DOHH2 (cell line): ENCODE measurements around the gene ANKRD6.

Experiments
- H3F3A ChIP-seq: fragments of 200-600 bp; sonication (generic), shearing (Covaris generic); 2 replicates; pipeline ENCODE4 v1.6.0; 2016; ENCODE audit warnings: antibody characterized with exemption, mild to moderate bottlenecking; ENCODE audit not compliant: control insufficient read depth, insufficient read depth
- H3K27ac ChIP-seq: fragments of 200-600 bp; sonication (generic); 2 replicates; pipeline ENCODE4 v1.5.1; 2014; ENCODE audit warnings: low read depth, mild to moderate bottlenecking, low read length, moderate library complexity
- H3K27me3 ChIP-seq: fragments of 200-600 bp; sonication (generic); 2 replicates; pipeline ENCODE4 v1.6.1; 2014; ENCODE audit warnings: mild to moderate bottlenecking, low read length, mixed read lengths; ENCODE audit not compliant: control insufficient read depth
- H3K36me3 ChIP-seq: fragments of 200-600 bp; sonication (generic); 2 replicates; pipeline ENCODE4 v1.6.1; 2014; ENCODE audit warnings: mild to moderate bottlenecking, low read length, moderate library complexity, mixed read lengths; ENCODE audit not compliant: control insufficient read depth
- H3K4me1 ChIP-seq: fragments of 200-600 bp; sonication (generic); 2 replicates; pipeline ENCODE4 v1.6.1; 2014; ENCODE audit warnings: mild to moderate bottlenecking, low read length, mixed read lengths; ENCODE audit not compliant: control insufficient read depth
- H3K4me2 ChIP-seq: fragments of 200-600 bp; sonication (generic); 2 replicates; pipeline ENCODE4 v1.6.0; 2014; ENCODE audit warnings: mild to moderate bottlenecking, low read length, moderate library complexity
- H3K4me3 ChIP-seq: fragments of 200-600 bp; sonication (generic); 2 replicates; pipeline ENCODE4 v1.5.1; 2014; ENCODE audit warnings: mild to moderate bottlenecking, low read length, mixed read lengths
- H3K79me2 ChIP-seq: fragments of 200-600 bp; sonication (generic); 2 replicates; pipeline ENCODE4 v1.6.1; 2014; ENCODE audit warnings: mild to moderate bottlenecking, low read length, mixed read lengths; ENCODE audit not compliant: control insufficient read depth
- H3K9me2 ChIP-seq: fragments of 200-600 bp; sonication (generic); replicated peaks from 2 replicates; pipeline ENCODE4 v1.6.1; 2014; ENCODE audit warnings: mild to moderate bottlenecking, low read length, mixed read lengths; ENCODE audit not compliant: control insufficient read depth
- H3K9me3 ChIP-seq: fragments of 200-600 bp; sonication (generic); 2 replicates; pipeline ENCODE4 v1.6.1; 2014; ENCODE audit warnings: antibody characterized with exemption, low read length, mixed read lengths; ENCODE audit not compliant: control insufficient read depth, insufficient read depth
- H4K20me1 ChIP-seq: fragments of 200-600 bp; sonication (generic); 2 replicates; pipeline ENCODE4 v1.6.0; 2014; ENCODE audit warnings: low read depth, mild to moderate bottlenecking, antibody characterized with exemption, low read length, moderate library complexity; ENCODE audit not compliant: control insufficient read depth, insufficient read depth
- EZH2phosphoT487 ChIP-seq: fragments of 200-600 bp; sonication (generic); IDR thresholded peaks from 2 replicates; pipeline ENCODE4 v1.6.1; 2017; ENCODE audit warnings: borderline replicate concordance, mild to moderate bottlenecking, antibody characterized with exemption, low read length, moderate library complexity, mixed read lengths
- TF ChIP-seq, protein P1 (sequence below): fragments of 200-600 bp; sonication (generic); IDR thresholded peaks from one replicate; pipeline ENCODE4 v1.5.1; 2014; ENCODE audit warnings: antibody characterized with exemption, mild to moderate bottlenecking, low read depth, low read length; ENCODE audit not compliant: poor library complexity, severe bottlenecking

ANKRD6 gene

GRCh38 chr6:89596056-89596455, 163.1 kb downstream of the ANKRD6 start:
- H3K4me1 ChIP-seq, result peaks cover 10% of the 10 kb centered on the region
- H3K36me3 ChIP-seq, result no peaks in the 10 kb centered on the region
- no peak overlapping the region for H3K4me2 ChIP-seq
- no peak overlapping the region for H3K27ac ChIP-seq
- no peaks in the 10 kb centered on the region for H3K9me3 ChIP-seq
- H3K79me2 ChIP-seq, result no peaks in the 10 kb centered on the region
- TF ChIP-seq, protein P1, sequence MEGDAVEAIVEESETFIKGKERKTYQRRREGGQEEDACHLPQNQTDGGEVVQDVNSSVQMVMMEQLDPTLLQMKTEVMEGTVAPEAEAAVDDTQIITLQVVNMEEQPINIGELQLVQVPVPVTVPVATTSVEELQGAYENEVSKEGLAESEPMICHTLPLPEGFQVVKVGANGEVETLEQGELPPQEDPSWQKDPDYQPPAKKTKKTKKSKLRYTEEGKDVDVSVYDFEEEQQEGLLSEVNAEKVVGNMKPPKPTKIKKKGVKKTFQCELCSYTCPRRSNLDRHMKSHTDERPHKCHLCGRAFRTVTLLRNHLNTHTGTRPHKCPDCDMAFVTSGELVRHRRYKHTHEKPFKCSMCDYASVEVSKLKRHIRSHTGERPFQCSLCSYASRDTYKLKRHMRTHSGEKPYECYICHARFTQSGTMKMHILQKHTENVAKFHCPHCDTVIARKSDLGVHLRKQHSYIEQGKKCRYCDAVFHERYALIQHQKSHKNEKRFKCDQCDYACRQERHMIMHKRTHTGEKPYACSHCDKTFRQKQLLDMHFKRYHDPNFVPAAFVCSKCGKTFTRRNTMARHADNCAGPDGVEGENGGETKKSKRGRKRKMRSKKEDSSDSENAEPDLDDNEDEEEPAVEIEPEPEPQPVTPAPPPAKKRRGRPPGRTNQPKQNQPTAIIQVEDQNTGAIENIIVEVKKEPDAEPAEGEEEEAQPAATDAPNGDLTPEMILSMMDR, result no peak
- no peak for TF ChIP-seq EZH2phosphoT487
- H3K9me2 ChIP-seq, result no peaks in the 10 kb centered on the region
- H3F3A ChIP-seq, result no peaks in the 10 kb centered on the region
- H3K4me3 ChIP-seq, result no peak overlapping the region
- no peaks in the 10 kb centered on the region for H4K20me1 ChIP-seq
- no peaks in the 10 kb centered on the region for H3K27me3 ChIP-seq

DNA sequence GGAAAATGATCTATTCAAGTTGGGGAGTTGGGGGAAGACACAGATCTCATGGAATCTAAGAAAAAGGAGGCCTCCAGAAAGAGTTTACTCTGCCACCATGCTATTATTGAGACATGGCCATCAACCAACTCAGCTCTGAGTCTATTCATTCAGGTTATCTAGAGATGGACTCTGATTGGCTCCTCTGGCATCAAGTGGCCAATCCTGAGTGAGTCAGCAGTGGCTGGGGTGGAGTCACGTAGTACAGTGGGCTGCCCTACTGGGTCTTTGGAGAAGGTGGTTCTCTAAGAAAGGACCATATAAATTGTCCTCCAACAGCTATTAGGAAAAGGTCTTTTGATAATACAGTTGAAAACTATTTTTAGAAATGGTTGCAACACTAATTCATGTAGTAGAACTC, 163.5 kb downstream of the ANKRD6 start:
- Histone ChIP-seq H3K27me3 (no peaks in the 10 kb centered on the region), H3K4me3 (no peak overlapping the region), H3K36me3 (no peaks in the 10 kb centered on the region), H4K20me1 (no peaks in the 10 kb centered on the region), H3K27ac (no peak overlapping the region), H3K79me2 (no peaks in the 10 kb centered on the region), H3F3A (no peaks in the 10 kb centered on the region), H3K9me3 (no peaks in the 10 kb centered on the region), H3K4me2 (no peak overlapping the region), H3K9me2 (no peaks in the 10 kb centered on the region), H3K4me1 (peaks cover 10% of the 10 kb centered on the region)
- TF ChIP-seq EZH2phosphoT487, result no peak
- TF ChIP-seq, protein P1, result no peak

- Histone ChIP-seq H3K4me1 (peaks cover 10% of the 10 kb centered on the region), H3K4me3 (no peak overlapping the region), H3K79me2 (no peaks in the 10 kb centered on the region), H3K36me3 (no peaks in the 10 kb centered on the region), H3K27me3 (no peaks in the 10 kb centered on the region), H3F3A (no peaks in the 10 kb centered on the region), H3K27ac (no peak overlapping the region), H3K9me2 (no peaks in the 10 kb centered on the region), H3K4me2 (no peak overlapping the region), H3K9me3 (no peaks in the 10 kb centered on the region), H4K20me1 (no peaks in the 10 kb centered on the region)
- TF ChIP-seq EZH2phosphoT487, result no peak
- TF ChIP-seq, protein P1, result no peak
Observed at GRCh38 chr6:89597372-89597771, 164.4 kb downstream of the ANKRD6 start.
